Thyroid gland (tissue), 4 donors: Measurements from ENCODE around the gene ZAR1L. TPM values are rescaled to one million over a fixed set of nuclear protein-coding genes. Genes with fewer than 3 reads are reported as not detected.

Experiments used
- DNase-seq, 2 donors: peaks; one replicate each; pipeline ENCODE4 v3.0.0-alpha.2; 2019
- H3K27ac ChIP-seq, 3 donors: fragments of 200-600 bp; sonication (generic); 1 replicate in 2 of 3; 2 replicates in 1 of 3; pipeline ENCODE4 v1.5.1; 2016 to 2019; ENCODE audit warnings: mild to moderate bottlenecking in 1 of 3, moderate library complexity in 1 of 3
- H3K27me3 ChIP-seq: fragments of 200-600 bp; sonication (generic); one replicate; pipeline ENCODE4 v1.5.1; 2019
- H3K36me3 ChIP-seq, 2 donors: fragments of 200-600 bp; sonication (generic); one replicate each; pipeline ENCODE4 v1.5.1; 2016 to 2019
- H3K4me1 ChIP-seq, 2 donors: fragments of 200-600 bp; sonication (generic); one replicate each; pipeline ENCODE4 v1.5.1; 2017 to 2019
- H3K4me3 ChIP-seq, 3 donors: fragments of 200-600 bp; sonication (generic); replicated peaks in 1 of 3; 1 replicate in 2 of 3; 2 replicates in 1 of 3; pipeline ENCODE4 v1.5.1; 2016; ENCODE audit warnings: mild to moderate bottlenecking in 1 of 3
- H3K9me3 ChIP-seq: fragments of 200-600 bp; sonication (generic); one replicate; pipeline ENCODE4 v1.5.1; 2017
- CTCF ChIP-seq, 6 experiments: fragments of 200-600 bp in 3 of 6; fragments of 450-650 bp in 3 of 6; sonication (generic) in 3 of 6; IDR thresholded peaks; one replicate each; pipeline ENCODE4 v1.5.1; 2016 to 2019; ENCODE audit warnings: antibody characterized with exemption in 6 of 6, mild to moderate bottlenecking in 2 of 6, inconsistent platforms in 1 of 6, moderate library complexity in 1 of 6
- POLR2A ChIP-seq, 2 donors: fragments of 450-650 bp; IDR thresholded peaks; one replicate each; pipeline ENCODE4 v1.6.1; 2017; ENCODE audit warnings: antibody characterized with exemption in 2 of 2, mild to moderate bottlenecking in 2 of 2, moderate library complexity in 1 of 2
- WGBS, 2 donors: methylation state at CpG; one replicate each; pipeline ENCODE4 v1.1.5; 2017; 5-methylcytosine and 5-hydroxymethylcytosine counted together
- intact Hi-C: fragments of 100-400 bp; cut with DNase I; formaldehyde crosslinking; loops from one replicate; pipeline ENCODE4 v1.15.1; 2023
- total RNA-seq, 4 donors: library from RNA; depleted of rRNA; stranded (reverse); fragments of >200 nt; gene quantifications; one replicate each; pipeline ENCODE4 v1.2.3, GENCODE V29; 2016

The ZAR1L gene
- total RNA-seq, 4 donors from 2014 or later, result not detected

- intact Hi-C loops, result no loop called here
- WGBS, 2 donors, result 88 to 94% methylated on average over 19 to 26 of the region's 36 CpGs
- DNase-seq, result no peak
- no peaks in the 10 kb centered on the region for H3K36me3 ChIP-seq
- H3K4me1 ChIP-seq, result peaks cover 0 to 4% of the 10 kb centered on the region in 2 donors
- H3K27me3 ChIP-seq, result no peaks in the 10 kb centered on the region
- H3K27ac ChIP-seq, result no peak overlapping the region
- H3K4me3 ChIP-seq, result no peak overlapping the region
- TF ChIP-seq POLR2A (IDR thresholded peaks at IDR 0.05) (no peak), CTCF (IDR thresholded peaks at IDR 0.05) (no peak)
- H3K9me3 ChIP-seq, result no peaks in the 10 kb centered on the region
Measured at GRCh38 chr13:32311188-32311897, 3.8 kb downstream of the ZAR1L start.

GRCh38 chr13:32310134-32310706, 4.9 kb downstream of the ZAR1L start:
- H3K27ac ChIP-seq, result no peak overlapping the region
- TF ChIP-seq CTCF (IDR thresholded peaks at IDR 0.05) (peak; percentile 55 to 81 (median 73)), POLR2A (IDR thresholded peaks at IDR 0.05) (no peak)
- 31 to 37% methylated on average over 12 of the region's 12 CpGs for WGBS, 2 donors

GRCh38 chr13:32309312-32310133, 5.6 kb downstream of the ZAR1L start:
- Histone ChIP-seq H3K9me3 (no peaks in the 10 kb centered on the region), H3K4me3 (no peak overlapping the region), H3K27ac (no peak overlapping the region), H3K4me1 (no peaks in the 10 kb centered on the region), H3K36me3 (no peaks in the 10 kb centered on the region), H3K27me3 (no peaks in the 10 kb centered on the region)
- 52 to 55% methylated on average over 10 of the region's 10 CpGs for WGBS, 2 donors
- TF ChIP-seq POLR2A (IDR thresholded peaks at IDR 0.05), result no peak
- TF ChIP-seq CTCF (IDR thresholded peaks at IDR 0.05), result no peak
- no peak for DNase-seq
- intact Hi-C loops, result loop anchor here (10.0 kb wide), 1 partner anchor 285 kb away; no protein-coding TSS in a partner anchor

More at GRCh38 chr13:32310134-32310706, 4.9 kb downstream of the ZAR1L start:
- DNase-seq, result peak; percentile 7 to 9
- no peaks in the 10 kb centered on the region for H3K36me3 ChIP-seq
- H3K9me3 ChIP-seq, result no peaks in the 10 kb centered on the region
- no peak overlapping the region for H3K4me3 ChIP-seq
- no peaks in the 10 kb centered on the region for H3K4me1 ChIP-seq
- H3K27me3 ChIP-seq, result no peaks in the 10 kb centered on the region
- intact Hi-C loops, result no loop called here

GRCh38 chr13:32305646-32306045, 9.5 kb downstream of the ZAR1L start:
- H3K27ac ChIP-seq, result no peak overlapping the region
- intact Hi-C loops, result loop anchor here (10.0 kb wide), 1 partner anchor 281 kb away; no protein-coding TSS in a partner anchor
- no peaks in the 10 kb centered on the region for H3K4me1 ChIP-seq
- no peaks in the 10 kb centered on the region for H3K27me3 ChIP-seq
- DNase-seq, result no peak
- TF ChIP-seq CTCF (IDR thresholded peaks at IDR 0.05) (no peak), POLR2A (IDR thresholded peaks at IDR 0.05) (no peak)
- no peaks in the 10 kb centered on the region for H3K9me3 ChIP-seq
- no peaks in the 10 kb centered on the region for H3K36me3 ChIP-seq
- H3K4me3 ChIP-seq, result no peak overlapping the region
